Measurements from ENCODE around the gene NYNRIN.

DNA sequence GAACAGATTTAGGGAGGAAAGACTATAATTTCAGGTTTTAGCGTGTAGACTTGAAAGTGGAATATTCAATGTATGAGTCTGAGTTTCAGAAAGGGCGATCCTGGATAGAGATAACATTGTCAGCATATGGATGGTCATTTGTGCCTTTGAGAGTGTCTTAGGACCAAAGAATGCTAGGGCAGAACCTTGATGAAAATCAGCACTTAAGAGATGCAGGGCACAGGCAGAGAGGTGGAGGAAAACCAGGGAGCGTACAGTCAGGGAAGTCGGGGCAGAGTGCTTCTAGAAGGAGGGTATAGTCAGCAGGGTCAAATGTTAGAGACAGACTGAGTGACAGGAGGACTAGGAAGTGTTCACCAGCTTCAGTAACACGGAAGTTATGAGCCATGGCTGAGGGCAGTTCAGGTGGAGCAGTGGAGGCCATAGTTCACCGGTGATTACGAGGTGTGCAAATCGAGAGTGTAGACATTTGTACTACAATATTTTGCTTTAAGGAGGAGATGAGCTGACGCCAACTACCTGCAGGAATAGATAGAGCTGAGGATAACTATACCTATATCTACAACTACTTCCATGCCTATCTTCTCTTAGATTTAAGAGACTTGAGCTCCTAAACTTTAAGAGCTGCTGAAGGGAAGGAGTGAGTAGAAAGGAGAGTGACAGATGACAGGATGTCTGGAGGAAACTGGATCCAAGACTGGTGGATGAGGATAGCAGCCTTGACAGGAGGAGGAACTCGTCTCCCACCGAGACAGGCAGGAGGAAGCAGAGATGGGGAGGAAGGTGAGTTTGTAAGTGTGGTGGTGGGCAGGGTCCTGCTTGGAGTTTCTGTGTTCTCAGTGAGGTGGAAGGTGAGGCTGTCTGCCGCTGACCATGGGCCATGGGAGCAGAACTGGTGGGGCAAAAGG is 24.1 kb downstream of the NYNRIN start:
- no peak for TF ChIP-seq ZFP3 (CRISPR knock-in tag; IDR thresholded peaks at IDR 0.05)
- no peak for TF ChIP-seq RARB (CRISPR knock-in tag; IDR thresholded peaks at IDR 0.05)
- TF ChIP-seq, protein P1, sequence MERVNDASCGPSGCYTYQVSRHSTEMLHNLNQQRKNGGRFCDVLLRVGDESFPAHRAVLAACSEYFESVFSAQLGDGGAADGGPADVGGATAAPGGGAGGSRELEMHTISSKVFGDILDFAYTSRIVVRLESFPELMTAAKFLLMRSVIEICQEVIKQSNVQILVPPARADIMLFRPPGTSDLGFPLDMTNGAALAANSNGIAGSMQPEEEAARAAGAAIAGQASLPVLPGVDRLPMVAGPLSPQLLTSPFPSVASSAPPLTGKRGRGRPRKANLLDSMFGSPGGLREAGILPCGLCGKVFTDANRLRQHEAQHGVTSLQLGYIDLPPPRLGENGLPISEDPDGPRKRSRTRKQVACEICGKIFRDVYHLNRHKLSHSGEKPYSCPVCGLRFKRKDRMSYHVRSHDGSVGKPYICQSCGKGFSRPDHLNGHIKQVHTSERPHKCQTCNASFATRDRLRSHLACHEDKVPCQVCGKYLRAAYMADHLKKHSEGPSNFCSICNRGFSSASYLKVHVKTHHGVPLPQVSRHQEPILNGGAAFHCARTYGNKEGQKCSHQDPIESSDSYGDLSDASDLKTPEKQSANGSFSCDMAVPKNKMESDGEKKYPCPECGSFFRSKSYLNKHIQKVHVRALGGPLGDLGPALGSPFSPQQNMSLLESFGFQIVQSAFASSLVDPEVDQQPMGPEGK (CRISPR knock-in tag; IDR thresholded peaks at IDR 0.05; ENCODE audit: borderline replicate concordance), result no peak
- no peak for TF ChIP-seq BACH2 (CRISPR knock-in tag; IDR thresholded peaks at IDR 0.05; ENCODE audit: borderline replicate concordance)
- no peak for TF ChIP-seq SNAI2 (CRISPR knock-in tag; IDR thresholded peaks at IDR 0.05)
- TF ChIP-seq ARNTL (CRISPR knock-in tag; IDR thresholded peaks at IDR 0.05; ENCODE audit: borderline replicate concordance, low read depth), result no peak
- TF ChIP-seq CSDC2 (CRISPR knock-in tag; IDR thresholded peaks at IDR 0.05), result no peak
- no peak for TF ChIP-seq ZFP30 (CRISPR knock-in tag; IDR thresholded peaks at IDR 0.05)
